Subcutaneous adipose tissue (tissue), 4 donors: ENCODE measurements around the gene URI1. TPM values are rescaled to one million over a fixed set of nuclear protein-coding genes. Genes with fewer than 3 reads are reported as not detected.

Source experiments
- total RNA-seq, 4 donors: library from RNA; depleted of rRNA; stranded (reverse); fragments of >200 nt; gene quantifications; one replicate each; pipeline ENCODE4 v1.1.0, GENCODE V29; 2016
- TF ChIP-seq, protein P1 (sequence below): fragments of 450-650 bp; IDR thresholded peaks from one replicate; pipeline ENCODE4 v1.5.1; 2016; ENCODE audit warnings: low read depth, mild to moderate bottlenecking, control low read depth, antibody characterized with exemption, moderate library complexity

Gene URI1
- total RNA-seq, 4 donors from 2014 or later: 43.9 to 101 (median 64.0) TPM

DNA sequence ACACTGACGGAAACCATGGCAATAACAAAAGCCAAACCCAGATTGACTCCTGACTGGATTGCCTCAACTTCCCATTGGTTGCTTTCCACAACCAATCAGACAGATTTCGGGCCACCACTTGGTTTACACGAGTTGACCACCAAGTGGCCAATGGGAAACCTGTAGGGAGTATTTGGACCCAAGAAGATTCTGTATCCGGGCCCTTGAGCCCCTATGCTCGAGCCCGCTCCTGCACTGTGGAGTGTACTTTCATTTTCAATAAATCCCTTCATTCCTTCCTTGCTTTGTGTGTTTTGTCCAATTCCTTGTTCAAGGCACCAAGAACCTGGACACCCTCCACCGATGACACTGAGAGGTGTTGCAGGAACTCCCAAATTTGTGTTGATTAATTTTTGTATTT, 24.1 kb upstream of the URI1 start:
- TF ChIP-seq, protein P1, sequence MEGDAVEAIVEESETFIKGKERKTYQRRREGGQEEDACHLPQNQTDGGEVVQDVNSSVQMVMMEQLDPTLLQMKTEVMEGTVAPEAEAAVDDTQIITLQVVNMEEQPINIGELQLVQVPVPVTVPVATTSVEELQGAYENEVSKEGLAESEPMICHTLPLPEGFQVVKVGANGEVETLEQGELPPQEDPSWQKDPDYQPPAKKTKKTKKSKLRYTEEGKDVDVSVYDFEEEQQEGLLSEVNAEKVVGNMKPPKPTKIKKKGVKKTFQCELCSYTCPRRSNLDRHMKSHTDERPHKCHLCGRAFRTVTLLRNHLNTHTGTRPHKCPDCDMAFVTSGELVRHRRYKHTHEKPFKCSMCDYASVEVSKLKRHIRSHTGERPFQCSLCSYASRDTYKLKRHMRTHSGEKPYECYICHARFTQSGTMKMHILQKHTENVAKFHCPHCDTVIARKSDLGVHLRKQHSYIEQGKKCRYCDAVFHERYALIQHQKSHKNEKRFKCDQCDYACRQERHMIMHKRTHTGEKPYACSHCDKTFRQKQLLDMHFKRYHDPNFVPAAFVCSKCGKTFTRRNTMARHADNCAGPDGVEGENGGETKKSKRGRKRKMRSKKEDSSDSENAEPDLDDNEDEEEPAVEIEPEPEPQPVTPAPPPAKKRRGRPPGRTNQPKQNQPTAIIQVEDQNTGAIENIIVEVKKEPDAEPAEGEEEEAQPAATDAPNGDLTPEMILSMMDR: no peak

DNA sequence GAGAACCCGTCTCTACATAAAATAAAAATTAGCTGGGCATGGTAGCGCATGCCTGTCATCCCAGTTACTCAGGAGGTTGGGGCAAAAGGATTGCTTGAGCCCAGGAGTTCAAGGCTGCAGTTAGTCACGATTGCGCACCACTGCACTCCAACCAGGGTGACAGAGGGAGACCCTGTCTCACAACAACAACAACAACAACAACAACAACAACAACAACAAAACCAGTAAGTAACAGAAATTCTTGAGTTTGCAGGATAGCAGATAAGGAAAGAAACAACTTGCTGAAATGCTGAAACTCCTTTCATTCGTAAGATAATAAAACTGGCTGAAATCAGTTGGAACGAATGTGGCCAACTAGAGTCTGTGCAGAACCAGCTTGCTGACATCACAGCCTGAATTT, 23.1 kb upstream of the URI1 start:
- TF ChIP-seq, protein P1: no peak

DNA sequence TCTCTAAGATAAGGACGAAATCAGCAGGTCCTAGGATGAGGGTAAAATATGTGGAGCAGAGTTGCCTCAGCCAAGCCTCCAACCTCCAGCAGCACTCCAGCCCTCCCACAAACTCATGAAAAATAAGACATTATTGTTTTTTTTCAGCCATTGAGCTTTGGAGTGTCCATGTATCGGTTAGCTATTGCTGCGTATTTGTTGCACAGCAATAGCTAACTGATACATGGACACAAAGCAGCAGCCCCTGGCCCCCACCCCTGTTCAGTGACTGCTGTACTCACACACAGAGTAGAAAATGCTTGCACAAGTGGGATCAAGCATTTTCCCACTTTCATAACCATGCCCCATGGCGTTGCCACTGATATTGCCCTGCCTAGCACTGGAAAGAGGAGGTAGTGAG, 19.1 kb upstream of the URI1 start:
- TF ChIP-seq, protein P1: no peak

DNA sequence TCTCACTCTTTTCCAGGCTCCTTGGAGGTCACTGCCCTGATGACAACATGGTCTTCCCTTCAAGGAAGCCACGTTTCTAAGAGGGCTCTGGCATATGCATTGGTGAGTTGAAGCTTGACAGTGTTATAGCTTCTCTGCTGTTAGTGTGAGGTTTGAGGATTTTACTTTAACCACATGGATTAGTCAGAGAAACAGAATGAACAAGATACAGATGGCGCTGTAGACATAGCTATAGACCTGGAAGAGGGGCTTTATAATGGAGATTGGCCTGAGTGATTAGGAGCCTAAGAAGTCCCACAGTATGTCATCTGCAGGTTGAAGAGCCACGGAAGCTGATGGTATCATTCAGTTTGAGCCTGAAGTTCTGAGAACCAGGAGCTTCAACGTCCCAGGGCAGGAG, 18.4 kb upstream of the URI1 start:
- TF ChIP-seq, protein P1: no peak

DNA sequence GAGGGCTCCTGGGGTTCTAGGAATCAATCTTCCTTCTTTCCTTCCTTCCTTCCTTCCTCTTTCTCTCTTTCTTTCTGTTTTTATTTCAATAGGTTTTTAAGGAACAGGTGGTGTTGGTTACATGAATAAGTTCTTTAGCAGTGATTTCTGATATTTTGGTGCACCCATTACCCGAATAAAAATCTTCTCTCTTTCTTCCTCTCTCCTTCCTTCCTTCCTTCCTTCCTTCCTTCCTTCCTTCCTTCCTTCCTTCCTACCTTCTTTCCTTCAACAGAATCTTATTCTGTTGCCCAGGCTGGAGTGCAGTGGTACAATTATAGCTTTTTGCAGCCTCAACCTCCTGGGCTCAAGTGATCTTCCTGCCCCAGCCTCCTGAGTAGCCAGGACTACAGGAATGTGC, 16.0 kb upstream of the URI1 start:
- TF ChIP-seq, protein P1: no peak

DNA sequence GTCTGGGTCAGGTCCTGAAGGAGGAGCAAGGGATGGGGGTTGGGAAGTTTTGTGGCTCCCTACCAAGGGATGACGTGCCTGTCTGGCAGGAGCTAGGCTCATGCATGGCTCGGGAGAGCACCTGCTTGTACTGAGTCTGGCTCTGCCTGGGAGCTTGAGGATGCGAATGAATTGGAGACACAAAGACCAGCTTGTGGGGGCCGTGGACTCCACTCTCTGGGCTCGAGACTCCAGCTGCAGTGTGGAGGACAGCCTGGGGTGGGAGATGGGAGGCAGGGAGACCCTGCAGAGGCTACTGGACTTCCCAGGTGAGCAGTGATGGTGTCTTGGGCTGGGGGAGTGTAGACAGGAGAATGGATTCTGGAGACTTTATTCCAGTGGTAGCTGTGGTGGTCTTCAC, 15.2 kb upstream of the URI1 start:
- TF ChIP-seq, protein P1: no peak

DNA sequence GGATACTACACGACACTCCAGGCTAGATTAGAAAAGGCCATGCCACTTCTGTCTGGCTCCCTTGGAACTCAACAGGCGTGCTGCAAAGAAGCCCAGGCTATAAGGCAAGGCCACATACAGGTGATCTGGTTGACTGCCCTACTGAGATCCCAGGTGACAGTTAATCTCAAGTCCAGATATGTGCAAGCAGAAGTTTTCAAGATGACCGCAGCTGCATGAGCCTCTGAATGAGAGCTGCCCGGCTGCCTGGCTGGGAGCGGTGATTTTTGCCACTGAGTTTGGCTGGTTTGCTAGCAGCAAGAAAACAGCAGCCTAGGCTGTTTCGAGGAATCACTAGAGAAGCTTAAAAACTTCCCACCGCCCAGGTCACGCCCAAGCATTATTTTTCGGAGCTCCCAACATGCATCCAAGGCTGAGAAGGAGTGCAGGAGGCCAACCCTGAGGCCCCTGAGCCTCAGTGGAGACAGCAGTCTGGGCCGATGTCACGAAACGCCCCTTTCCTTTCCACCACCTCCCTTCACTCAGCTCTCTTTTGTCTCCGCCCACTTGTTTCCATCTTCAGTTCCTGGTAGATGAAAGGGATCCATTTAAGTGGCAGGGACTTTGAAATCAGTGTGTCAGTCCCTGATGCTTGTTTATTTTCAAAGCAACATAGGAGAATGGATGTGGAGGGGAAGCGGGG, 14.0 kb upstream of the URI1 start:
- TF ChIP-seq, protein P1: no peak
